Measurements from ENCODE around the gene MYH7.
"Not testable (repeated sequence)": the region's sequence is repeated elsewhere in the genome, so short reads cannot be mapped to it uniquely, and the experiment has no call there.

Gene MYH7

DNA sequence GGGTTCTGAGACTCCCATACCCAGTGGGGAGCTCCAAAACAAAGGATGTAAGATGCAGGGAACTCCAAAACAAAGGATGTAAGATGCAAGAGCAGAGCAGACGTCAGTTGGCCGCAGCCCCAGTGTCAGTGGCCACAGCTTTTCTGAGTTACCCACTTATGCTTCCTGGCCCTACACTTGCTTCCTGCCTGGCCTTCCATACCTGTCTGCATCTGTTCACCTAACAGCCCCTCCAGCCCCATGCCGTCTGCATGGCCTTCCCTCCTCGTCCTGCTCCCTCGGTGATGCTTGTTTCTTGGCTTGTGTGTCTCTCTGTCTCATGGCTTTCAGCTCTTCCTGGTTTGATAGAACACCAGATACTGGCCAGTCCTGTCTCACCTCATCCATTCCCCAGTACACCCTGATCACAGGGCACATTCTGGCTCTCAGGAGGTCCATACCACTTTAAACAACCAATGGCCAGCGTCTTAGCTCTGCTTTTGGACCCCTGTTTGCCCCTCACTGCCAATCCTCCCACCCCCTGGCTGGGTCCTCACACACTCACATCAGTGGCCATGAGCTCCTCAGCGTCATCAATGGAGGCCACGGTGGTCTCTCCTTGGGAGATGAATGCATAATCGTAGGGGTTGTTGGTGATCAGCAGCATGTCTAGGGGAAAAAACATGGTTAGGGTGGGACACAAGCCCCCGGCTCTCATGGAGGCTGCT is 5.3 kb downstream of the MYH7 start:
- DNase-seq (ENCODE audit: low read depth) = no peak

DNA sequence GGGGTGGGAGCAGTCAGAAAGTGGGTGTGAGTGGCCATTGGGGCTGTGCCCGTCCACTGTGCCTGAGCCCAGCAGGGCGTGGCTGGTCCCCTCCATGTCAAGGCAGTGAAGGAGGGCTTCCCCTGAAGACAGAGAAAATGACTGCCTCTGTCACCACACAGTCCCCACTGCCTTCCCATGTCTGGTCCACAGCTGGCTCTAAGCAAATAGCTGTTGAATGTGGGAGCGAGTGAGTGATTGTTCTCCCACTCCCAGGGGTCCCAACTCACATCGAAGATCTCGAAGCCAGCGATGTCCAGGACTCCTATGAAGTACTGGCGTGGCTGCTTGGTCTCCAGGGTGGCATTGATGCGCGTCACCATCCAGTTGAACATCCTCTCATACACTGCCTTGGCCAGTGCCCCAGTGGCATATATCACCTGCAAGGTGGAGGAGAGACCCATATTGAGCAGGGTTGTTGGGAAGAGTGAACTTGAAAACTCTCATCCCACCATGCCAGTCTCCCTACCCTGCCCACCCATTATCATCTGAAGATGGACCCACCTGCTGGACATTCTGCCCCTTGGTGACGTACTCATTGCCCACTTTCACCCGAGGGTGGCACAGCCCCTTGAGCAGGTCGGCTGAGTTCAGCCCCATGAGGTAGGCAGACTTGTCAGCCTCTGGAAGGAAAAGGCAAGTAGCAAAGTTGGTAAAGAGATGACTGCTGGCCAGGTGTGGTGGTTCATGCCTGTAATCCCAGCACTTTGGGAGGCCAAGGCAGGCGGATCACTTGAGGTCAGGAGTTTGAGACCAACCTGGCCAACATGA is 6.6 kb downstream of the MYH7 start:
- no peak for DNase-seq (ENCODE audit: low read depth)

DNA sequence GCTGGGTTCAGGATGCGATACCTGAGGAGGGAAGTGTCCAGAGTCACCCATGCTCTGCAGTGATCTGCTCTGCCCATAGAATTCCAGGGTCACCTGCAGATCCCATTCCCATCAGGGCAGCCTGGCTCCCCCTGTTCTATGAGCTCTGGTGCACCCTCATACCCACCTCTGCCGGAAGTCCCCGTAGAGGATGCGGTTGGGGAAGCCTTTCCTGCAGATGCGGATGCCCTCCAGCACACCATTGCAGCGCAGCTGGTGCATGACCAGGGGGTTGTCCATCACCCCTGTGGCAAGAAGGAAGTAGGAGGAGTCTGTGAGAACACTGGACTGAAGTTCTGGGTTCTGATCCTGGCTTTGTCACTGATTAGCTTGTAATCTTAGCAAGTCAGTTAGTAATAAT is 9.7 kb downstream of the MYH7 start:
- DNase-seq (ENCODE audit: low read depth) = not testable (repeated sequence)

DNA sequence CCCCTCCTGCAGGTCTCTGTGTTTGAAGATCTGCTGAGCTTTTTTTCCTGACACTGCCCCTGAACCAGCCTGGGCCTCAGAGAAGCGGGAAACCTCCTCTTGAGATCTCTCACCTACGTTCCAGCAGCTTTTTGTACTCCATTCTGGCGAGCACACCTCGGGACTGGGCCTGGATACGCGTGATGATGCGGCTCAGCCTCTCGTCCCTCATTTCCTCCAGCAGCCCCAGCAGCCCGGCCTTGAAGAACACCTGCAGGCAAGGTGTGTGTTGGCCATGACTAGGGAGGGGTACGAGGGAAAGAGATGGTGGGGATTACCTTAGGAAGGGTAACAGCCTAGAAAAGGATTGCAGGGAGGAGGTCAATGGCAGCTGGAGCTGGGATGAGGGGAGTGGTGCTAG is 10.3 kb downstream of the MYH7 start:
- DNase-seq (ENCODE audit: low read depth) = no peak

DNA sequence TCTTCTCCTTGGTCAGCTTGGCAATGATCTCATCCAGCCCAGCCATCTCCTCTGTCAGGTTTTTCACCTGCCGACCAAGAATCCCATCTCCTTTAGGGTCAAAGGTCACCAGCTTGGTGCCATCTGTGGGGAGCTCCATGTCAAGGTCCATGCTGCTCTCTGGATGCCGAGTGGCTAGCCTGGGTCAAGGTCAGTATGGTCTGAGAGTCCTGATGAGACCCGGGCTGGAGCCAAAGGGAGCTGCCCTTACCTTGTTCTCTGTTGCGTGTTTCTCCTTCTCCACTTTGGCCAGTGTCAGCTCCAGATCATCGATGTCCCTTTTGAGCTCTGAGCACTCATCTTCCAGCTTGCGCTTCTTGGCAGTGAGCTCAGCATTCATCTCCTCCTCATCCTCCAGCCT is 11.8 kb downstream of the MYH7 start:
- DNase-seq (ENCODE audit: low read depth) = no peak

GRCh38 chr14:23421594-23421993 is 13.9 kb downstream of the MYH7 start:
- DNase-seq (ENCODE audit: low read depth) = no peak

DNA sequence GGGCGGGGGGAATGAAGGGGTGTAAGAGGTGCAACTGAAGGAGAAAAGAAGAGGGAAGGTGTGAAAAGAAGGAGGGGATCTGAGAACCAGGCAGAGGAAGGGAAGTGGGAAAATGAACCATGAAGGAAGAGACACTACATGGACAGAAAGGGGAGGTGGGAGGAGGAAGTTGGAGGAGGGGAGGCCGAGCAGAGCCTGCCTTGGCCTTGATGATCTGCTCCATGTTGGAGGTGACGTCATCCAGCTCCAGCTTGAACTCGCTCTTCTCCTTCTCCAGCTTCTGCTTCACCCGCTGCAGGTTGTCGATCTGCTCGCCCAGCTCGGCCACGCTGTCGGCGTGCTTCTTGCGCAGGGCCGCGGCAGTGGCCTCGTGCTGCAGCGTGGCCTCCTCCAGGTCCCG is 15.8 kb downstream of the MYH7 start:
- DNase-seq (ENCODE audit: low read depth) = not testable (repeated sequence)

DNA sequence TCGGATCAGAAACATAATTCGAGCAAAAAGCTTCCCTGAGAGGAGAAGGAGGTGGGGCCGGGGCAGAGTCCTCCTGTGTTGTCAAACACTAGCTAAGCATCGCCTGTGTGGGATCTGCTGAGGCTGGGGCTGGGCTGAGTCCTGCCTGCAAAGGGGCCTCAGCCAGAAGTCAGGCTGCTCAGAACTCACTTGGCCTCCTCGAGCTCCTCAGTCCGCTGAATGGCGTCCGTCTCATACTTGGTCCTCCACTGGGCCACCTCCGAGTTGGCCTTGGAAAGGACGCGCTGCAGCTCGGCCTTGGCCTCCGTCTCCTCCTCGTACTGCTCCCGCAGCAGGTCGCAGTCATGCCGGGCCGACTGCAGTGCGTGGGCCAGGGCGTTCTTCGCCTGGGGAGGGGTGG is 17.4 kb downstream of the MYH7 start:
- no peak for DNase-seq (ENCODE audit: low read depth)

DNA sequence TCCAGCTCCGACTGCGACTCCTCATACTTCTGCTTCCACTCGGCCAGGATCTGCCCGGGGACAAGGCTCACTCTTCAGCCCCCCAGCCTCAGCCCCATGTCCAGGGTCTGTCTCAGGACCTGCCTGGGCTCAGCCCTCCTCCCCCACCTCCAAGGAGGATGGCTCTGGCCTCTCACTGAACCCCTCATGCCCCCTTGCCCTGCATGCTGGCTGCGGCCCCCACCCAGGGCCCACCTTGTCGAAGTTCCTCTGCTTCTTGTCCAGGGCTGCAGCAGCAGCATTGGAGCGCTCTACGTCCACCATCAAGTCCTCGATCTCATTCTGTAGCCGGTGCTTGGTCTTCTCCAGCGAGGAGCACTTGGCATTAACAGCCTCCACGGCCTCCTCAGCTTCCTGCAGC is 18.2 kb downstream of the MYH7 start:
- not testable (repeated sequence) for DNase-seq (ENCODE audit: low read depth)

- no peak for DNase-seq (ENCODE audit: low read depth)
These were observed 18.7 kb downstream of the MYH7 start for GRCh38 chr14:23416801-23417200.

DNA sequence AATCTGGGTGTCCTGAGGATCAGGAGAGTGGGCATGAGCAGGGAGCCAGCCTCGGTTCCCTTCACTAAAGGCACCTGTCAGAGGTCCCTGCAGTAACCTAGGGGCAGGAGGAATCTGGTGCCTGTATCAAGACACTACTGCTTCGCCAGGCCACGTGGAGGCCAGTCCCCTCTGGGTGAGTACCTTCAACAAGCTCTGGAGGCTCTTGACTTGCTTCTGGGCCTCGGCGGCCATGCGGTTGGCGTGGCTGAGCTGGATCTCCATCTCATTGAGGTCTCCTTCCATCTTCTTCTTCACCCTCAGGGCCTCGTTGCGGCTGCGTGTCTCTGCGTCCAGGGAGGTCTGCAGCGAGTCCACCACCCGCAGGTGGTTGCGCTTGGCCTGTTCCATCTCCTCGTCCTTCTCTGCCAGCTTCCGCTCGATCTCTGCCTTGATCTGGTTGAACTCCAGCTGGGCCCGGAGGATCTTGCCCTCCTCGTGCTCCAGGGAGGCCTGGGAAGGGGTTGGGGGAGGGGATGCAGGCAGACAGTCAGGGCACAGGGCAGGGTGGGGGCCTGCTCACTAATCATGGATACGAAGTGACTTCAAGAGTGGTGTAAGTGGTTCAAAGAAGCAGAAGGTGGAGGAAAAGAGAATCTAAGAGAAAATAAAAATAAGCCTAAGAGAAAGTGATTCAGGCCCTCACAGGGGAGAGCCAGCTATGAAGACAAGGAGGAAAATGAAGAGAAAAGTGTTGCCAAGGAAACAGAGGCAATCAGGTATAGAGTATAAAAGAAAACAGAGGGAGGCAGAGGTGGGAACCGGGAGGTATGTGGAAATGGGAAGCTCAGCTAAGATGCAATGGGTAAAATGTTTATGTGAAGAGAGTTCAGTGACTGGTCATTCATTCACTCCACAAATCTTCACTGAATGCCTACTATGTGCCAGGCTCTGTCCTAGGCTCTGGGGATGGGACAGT is 19.4 kb downstream of the MYH7 start:
- no peak for DNase-seq (ENCODE audit: low read depth)

GRCh38 chr14:23414906-23415820 is 20.3 kb downstream of the MYH7 start:
- no peak for DNase-seq (ENCODE audit: low read depth)

- DNase-seq (ENCODE audit: low read depth) = no peak
These were observed 21.2 kb downstream of the MYH7 start for GRCh38 chr14:23414254-23414653.

DNA sequence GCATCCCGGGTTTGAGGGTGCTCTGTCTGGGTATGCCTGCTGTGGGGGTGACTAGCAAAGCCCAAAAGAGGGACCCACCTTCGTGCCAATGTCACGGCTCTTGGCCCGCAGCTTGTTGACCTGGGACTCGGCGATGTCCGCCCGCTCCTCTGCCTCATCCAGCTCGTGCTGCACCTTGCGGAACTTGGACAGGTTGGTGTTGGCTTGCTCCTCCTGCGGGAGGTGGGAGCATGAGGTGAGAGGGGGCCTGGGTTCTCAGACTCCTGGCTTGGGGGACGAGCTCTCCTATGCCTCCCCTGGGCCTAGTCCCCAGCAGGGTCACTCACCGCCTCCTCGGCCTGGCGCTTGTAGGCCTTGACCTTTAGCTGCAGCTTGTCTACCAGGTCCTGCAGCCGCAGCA is 21.8 kb downstream of the MYH7 start:
- DNase-seq (ENCODE audit: low read depth) = no peak

GRCh38 chr14:23411563-23412525 is 23.6 kb downstream of the MYH7 start:
- no peak for DNase-seq (ENCODE audit: low read depth)

- no peak for DNase-seq (ENCODE audit: low read depth)
These were observed 25.4 kb downstream of the MYH7 start for GRCh38 chr14:23409966-23410635.

DNA sequence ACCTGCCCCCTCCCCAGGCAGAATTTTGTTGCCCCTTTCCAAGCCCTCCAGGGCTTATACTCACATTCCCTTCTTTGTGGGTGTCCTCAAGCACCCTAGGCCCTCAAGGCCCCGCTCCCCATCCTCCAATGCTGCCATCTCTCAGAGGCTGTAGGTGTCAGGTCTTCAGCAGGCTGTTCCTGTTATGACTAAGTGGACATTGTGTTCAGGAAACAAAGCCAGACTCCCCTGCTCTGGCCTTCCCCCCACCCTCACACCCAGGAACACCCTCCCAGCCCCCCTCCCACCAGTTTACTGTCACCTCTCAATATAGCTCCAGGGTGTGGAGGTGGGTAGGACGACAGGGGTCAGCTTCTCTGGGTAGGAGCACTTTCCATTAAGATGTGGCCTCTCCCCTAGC is 26.0 kb downstream of the MYH7 start:
- DNase-seq (ENCODE audit: low read depth) = no peak

- DNase-seq (ENCODE audit: low read depth) = no peak
These were observed 27.2 kb downstream of the MYH7 start for GRCh38 chr14:23408307-23408630.

GRCh38 chr14:23407516-23408306 is 27.7 kb downstream of the MYH7 start, which contains the start of gene MYH6:
MYH6 (minus strand) TSS chr14:23408273; CDS start chr14:23407223, 1,050 bp downstream.
- no peak for DNase-seq (ENCODE audit: low read depth)

Measured in non-pigmented ciliary epithelial cell (primary cell).